HG02571 (cell line): Measurements from ENCODE around the gene STARD13.

Source experiments
- ATAC-seq: cut with Tn5 transposase; IDR thresholded peaks from one replicate; pipeline ENCODE4 v1.9.1; 2021; ENCODE audit warnings: mild to moderate bottlenecking, moderate library complexity; ENCODE audit not compliant: unreplicated experiment

STARD13 gene

GRCh38 chr13:33308863-33309262 is 23.3 kb upstream of the STARD13 start:
- ATAC-seq, result no peak

DNA sequence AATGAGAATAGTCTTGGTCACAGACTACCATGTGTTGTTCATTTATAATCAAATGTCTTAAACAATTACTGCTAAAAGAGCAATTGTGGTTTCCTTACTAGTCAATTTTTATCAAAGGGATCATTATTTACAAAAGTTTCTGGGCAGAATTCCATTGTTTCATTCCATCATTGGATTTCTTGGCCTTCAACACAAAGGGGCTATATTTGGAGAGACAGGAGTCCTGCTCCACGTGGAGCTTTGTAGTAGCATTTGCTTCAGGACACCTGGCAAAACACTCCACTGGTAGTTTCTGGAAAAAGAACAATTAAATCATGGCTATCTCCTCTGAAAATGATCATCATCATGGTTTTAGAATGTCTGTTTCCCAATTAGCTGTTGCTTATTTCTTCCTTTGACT is 22.3 kb upstream of the STARD13 start:
- no peak for ATAC-seq

DNA sequence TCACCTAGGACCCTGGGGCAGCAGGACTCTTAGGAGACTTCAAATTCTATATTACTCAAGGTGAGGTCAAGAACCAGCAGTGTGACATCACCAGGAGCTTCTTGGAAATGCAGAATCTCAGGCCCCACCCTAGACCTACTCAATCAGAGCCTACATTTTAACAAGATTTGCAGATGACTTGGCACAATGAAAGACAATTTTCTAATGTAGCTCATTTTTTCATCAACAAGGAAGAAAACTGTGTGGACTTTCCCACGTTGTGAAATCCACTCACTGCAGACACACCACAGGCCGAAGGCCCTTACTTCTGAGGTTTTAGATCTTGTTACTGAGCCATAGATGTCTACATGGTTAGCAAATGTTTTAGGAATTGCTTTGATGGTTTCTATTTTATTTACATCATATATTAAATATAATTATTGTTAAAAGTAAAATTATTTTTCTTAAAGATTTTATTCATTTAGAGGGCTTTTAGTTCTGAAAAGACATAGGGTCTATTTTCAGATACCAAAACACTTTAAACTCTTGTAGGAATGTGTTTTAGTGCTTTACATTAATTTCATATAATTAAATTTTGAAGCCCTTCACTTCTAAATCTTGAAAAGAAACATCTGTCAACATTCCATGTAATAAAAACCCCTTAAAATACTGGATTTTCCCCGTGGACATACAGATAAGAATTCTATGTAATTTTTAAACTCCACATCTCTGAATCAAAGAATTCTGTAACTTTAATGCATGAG is 18.5 kb upstream of the STARD13 start:
- no peak for ATAC-seq

- no peak for ATAC-seq
These were observed 14.1 kb upstream of the STARD13 start for GRCh38 chr13:33299626-33300025.

DNA sequence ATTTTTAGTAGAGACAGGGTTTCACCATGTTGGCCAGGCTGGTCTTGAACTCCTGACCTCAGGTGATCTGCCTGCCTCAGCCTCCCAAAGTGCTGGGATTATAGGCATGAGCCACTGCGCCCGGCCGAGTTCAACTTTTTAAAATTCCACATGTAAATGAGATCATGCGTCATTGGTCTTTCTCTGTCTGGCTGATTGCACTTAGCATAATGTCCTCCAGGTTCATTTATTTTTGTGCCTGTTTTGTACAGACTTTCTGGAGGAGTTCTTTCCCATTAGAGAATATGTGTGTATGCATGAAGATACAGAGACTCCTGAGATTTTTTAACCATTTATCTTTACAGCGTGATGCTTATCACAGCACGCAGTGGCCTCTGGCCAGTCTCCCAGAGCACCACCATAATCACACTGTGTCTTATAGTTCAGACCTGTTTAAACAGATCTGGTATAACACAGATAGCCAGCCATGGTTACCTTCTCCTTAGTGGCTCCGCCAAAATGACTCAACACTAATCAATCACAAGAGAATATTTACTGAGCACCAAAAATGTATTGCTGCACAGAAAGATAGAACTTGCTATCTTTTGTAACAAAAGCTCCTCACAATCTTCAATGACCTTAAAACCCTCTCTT is 11.4 kb upstream of the STARD13 start:
- no peak for ATAC-seq

GRCh38 chr13:33292712-33293111 is 7.2 kb upstream of the STARD13 start:
- no peak for ATAC-seq

GRCh38 chr13:33290421-33290965 is 4.9 kb upstream of the STARD13 start:
- ATAC-seq, result no peak

GRCh38 chr13:33289966-33290365 is 4.4 kb upstream of the STARD13 start:
- ATAC-seq, result no peak

GRCh38 chr13:33287142-33287882 is 1.8 kb upstream of the STARD13 start:
- ATAC-seq, result no peak

DNA sequence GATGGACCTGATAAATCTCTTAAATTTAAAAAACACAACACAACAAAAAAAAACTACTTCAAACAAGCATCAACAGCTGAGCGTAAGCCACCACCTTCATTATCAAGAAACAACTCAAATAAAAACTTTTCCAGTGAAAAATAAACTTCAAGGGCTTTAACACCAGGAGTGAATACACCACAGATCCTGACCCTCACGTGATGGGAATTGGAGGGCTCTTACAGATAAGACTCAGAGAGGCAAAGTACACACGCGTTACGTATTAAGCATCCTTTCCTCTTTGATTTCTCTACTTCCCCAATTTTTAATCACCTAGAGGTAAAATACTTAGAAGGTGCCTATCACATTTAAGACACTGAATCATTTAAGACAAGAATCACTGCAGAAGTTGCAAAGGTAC is 573 bp upstream of the STARD13 start:
- no peak for ATAC-seq

DNA sequence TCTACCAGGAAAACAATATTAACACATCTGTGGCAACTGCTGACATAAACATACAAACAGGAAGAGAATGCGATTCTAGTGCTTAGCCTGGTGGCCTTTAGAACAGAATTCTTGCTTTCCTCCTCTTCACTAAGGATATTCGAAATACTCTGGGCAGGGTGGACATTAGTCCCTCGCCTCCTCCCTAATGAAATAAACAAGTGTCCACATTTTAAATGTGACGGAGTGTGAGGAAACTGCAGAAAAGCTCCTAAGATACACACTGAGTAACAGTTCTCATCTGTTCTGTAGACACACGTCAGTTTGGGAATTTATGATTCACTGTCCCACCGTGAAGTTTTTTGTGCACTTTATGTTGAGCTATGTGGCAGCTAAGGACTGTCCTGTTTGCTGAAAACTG is 639 bp downstream of the STARD13 start:
- ATAC-seq, result peak; percentile 19

GRCh38 chr13:33284031-33284430 is 1.5 kb downstream of the STARD13 start:
- no peak for ATAC-seq

DNA sequence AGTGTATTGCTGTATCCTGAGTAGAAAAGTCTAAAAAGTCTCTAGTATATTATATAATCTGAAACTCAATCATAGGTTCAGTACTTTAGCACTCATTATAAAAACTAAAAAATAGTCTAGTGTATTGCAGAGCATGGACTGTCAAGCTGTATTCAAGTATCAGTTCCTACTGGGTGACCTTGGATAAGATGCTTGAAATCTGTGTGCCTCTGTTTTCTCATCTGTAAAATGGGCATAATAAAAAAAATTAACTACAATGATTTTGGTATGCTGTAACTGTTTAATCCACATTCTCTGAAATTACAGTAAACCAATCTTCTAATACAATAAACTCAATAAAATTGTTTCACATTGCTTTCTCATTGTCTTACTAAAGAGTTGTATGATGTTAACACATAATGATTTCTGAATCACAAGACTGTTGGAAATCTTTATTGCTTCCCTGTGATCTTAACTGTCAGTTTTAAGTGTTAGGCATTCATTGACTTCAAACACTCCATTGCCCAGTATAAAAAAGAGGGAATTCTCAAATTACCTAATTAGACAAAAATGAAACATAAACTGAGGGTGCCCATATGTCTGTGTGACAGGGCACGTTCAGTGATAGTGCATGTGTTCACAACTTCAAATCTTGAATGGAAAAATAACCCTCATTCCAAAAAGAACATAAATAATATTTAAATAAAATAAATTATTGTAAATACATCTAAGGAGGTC is 2.2 kb downstream of the STARD13 start:
- ATAC-seq, result no peak

DNA sequence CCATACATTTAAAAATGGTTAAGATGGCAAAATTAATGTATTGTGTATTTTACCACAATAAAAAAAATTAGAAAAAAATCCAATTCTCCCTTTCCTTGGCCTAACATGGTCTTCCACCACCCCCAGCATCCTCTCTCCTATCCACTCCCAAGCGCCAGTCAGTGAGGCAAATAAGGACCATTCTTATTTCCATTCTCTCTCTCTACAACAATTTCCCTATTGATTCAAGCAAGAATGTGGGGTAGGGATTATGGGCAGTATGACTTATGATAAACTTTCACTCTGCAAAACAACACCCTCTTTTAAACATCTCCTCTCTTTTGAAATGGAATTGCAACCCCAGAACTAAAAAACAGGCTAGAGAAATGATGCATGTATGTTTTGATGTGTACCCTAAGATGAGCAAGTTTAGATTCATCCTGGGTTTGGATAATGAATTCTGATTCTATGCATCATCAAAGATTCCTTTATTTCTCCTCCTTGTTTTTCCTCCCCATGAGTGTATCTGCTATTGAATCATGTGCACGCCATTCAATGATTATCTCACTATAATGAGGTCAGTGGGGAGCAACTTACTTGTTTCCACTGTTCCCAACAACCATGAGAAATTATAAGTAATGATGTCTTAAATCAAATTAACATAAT is 3.5 kb downstream of the STARD13 start:
- no peak for ATAC-seq

DNA sequence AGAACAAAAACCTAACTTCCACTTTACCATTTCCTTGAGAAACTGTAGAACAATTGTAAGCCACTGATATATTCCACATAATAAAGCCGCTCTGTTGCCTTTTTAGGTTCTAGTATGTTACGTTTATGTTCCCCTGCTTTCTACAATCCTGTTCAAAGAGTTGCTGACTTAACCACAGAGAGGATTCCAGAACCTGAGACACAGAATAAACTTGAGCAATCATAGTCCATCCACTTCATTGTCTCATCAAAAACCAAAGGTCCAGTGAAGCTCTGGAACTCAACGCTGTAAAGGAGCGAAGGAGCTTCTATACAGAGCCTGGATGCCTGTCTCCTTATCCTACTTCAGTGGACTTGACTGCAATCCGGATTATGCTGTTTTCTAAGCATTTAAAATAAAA is 4.6 kb downstream of the STARD13 start:
- no peak for ATAC-seq

DNA sequence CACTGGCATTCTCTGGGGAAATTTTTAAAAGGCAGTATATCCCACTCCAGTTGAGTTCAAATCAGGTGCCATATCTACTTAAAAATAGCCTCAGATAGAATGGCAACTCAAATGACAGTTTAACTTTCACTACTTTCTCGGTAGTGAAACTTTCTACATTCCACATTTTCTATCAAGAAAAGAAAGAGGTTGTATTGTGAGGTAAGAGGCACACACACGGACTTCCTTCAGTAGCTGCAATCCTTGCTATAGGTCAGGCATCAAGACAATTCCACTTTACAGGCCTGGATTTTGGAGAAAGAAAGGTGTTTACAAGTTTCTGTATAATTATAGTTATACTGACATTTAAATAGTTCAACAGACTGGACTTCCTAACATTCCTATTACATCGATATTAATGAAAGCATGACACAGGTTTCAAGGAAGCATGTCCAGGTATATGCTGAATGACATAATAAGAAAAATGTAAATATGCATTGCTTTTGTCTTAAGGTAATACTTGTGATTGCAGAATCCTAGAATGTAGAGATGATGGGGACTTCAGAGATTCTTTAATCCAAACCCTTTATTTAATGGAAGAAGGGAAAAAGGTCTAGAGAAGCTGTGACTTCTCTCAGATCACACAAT is 5.2 kb downstream of the STARD13 start:
- no peak for ATAC-seq

GRCh38 chr13:33279414-33280278 is 5.9 kb downstream of the STARD13 start:
- no peak for ATAC-seq

DNA sequence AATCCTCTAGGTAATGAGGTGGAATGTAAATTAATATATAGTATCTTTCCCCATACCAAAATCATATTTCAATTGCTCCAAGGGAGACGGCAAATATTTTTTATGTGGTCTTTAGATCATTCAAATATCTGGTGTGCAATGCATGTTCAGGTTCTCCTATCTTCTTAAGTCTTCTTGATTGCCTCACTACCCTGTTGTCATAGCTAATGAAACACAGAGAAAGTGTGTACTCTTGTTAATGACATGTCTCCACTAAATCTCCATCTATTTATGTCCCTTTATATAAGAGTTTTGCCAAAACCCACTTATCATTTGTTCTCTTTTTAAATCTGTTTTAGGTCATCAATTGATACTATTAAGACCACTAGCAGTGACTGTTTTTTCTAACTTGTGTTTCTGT is 6.6 kb downstream of the STARD13 start:
- ATAC-seq, result no peak

DNA sequence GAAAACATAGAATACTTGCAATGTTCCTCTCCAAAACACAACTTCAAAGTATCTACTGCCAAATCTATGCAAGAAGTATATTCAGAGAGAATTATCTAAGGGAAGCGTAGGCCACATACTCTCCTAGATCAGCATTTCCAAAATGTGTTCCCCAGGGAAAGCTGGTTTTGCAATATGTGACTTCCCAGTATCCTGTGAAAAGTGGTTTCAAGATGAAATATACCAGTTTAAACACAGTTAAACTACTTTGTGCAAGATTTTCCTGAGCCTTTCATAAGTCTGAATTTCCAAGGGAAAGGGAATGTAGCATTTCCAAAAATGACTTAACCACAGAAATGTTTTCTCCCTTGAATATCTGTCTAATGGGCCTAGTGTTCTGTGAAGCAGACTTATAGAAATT is 7.6 kb downstream of the STARD13 start:
- no peak for ATAC-seq
